SK-N-SH (cell line): ENCODE measurements around the gene DIP2A. TPM values are rescaled to one million over a fixed set of nuclear protein-coding genes. Genes with fewer than 3 reads are reported as not detected.

ENCODE experiments used
- CTCF ChIA-PET: fragments of 300-600, 350-600 bp; formaldehyde crosslinking; extraction: SDS; loops from one replicate; lab custom pipeline; 2021; lab: Yijun Ruan, JAX
- POLR2A ChIA-PET: fragments of 350-600 bp; sonication (Branson Sonifier 250); formaldehyde crosslinking; extraction: SDS; loops from one replicate; lab custom pipeline; 2020; ENCODE audit warnings: antibody characterized with exemption, inconsistent platforms; lab: Yijun Ruan, JAX
- DNase-seq: peaks from one replicate; pipeline ENCODE4 v3.0.0; 2012
- H2AFZ ChIP-seq: fragments of 200-600 bp; sonication (generic); 2 replicates; pipeline ENCODE4 v1.8.1; 2016; ENCODE audit warnings: antibody characterized with exemption, mild to moderate bottlenecking, low read depth
- H3F3A ChIP-seq: fragments of 200-600 bp; sonication (generic); replicated peaks from 2 replicates; pipeline ENCODE3; 2016; ENCODE audit warnings: antibody characterized with exemption, mild to moderate bottlenecking; ENCODE audit not compliant: insufficient read depth
- H3K27ac ChIP-seq, 2 experiments: fragments of 200-500 bp in 1 of 2; fragments of 200-600 bp in 1 of 2; sonication (Bioruptor generic) in 1 of 2; sonication (generic), shearing (Covaris generic) in 1 of 2; 2 replicates each; pipeline versions ENCODE4 v1.5.1 to v1.6.1; 2014 to 2016; ENCODE audit warnings: low read depth in 2 of 2, inconsistent platforms in 1 of 2, low read length in 1 of 2, mild to moderate bottlenecking in 1 of 2, mixed read lengths in 1 of 2
- H3K27me3 ChIP-seq: fragments of 200-600 bp; sonication (generic), shearing (Covaris generic); 2 replicates; pipeline ENCODE4 v1.6.1; 2016; ENCODE audit warnings: mixed run types; ENCODE audit not compliant: insufficient read depth
- H3K36me3 ChIP-seq, 2 experiments: fragments of 200-500 bp in 1 of 2; fragments of 200-600 bp in 1 of 2; sonication (Bioruptor generic) in 1 of 2; sonication (generic) in 1 of 2; replicated peaks in 1 of 2; 2 replicates each; pipeline versions ENCODE3 to v1.5.1; 2014 to 2016; ENCODE audit warnings: low read length in 1 of 2, mild to moderate bottlenecking in 1 of 2; ENCODE audit not compliant: insufficient read depth in 2 of 2, control insufficient read depth in 1 of 2
- H3K4me1 ChIP-seq, 2 experiments: fragments of 200-500 bp in 1 of 2; fragments of 200-600 bp in 1 of 2; sonication (Bioruptor generic) in 1 of 2; sonication (generic), shearing (Covaris generic) in 1 of 2; 2 replicates each; pipeline versions ENCODE4 v1.5.1 to v1.6.1; 2014 to 2016; ENCODE audit warnings: low read depth in 1 of 2, low read length in 1 of 2, mixed run types in 1 of 2; ENCODE audit not compliant: insufficient read depth in 2 of 2, control insufficient read depth in 1 of 2
- H3K4me2 ChIP-seq: fragments of 200-600 bp; sonication (generic), shearing (Covaris generic); 2 replicates; pipeline ENCODE4 v1.6.1; 2017; ENCODE audit warnings: mixed run types
- H3K4me3 ChIP-seq, 2 experiments: fragments of 200-500 bp in 1 of 2; fragments of 200-600 bp in 1 of 2; sonication (Bioruptor generic) in 1 of 2; sonication (generic), shearing (Covaris generic) in 1 of 2; 2 replicates each; pipeline versions ENCODE4 v1.5.1 to v1.8.1; 2014 to 2016; ENCODE audit warnings: low read depth in 2 of 2, inconsistent platforms in 1 of 2, low read length in 1 of 2, mild to moderate bottlenecking in 1 of 2, mixed read lengths in 1 of 2, moderate library complexity in 1 of 2
- H3K79me2 ChIP-seq: fragments of 200-600 bp; sonication (generic); 2 replicates; pipeline ENCODE4 v1.8.1; 2017; ENCODE audit warnings: mild to moderate bottlenecking; ENCODE audit not compliant: insufficient read depth
- H3K9ac ChIP-seq: fragments of 200-600 bp; sonication (generic); 2 replicates; pipeline ENCODE4 v1.6.1; 2017; ENCODE audit warnings: mixed run types
- H3K9me2 ChIP-seq: fragments of 200-600 bp; sonication (generic); 2 replicates; pipeline ENCODE4 v1.6.1; 2017; ENCODE audit warnings: mixed run types
- H3K9me3 ChIP-seq: fragments of 200-600 bp; sonication (generic); 2 replicates; pipeline ENCODE4 v1.6.1; 2017; ENCODE audit warnings: mixed run types, mild to moderate bottlenecking, moderate library complexity
- H4K20me1 ChIP-seq: fragments of 200-600 bp; sonication (generic); 2 replicates; pipeline ENCODE4 v1.6.1; 2017; ENCODE audit warnings: mild to moderate bottlenecking, mixed run types; ENCODE audit not compliant: insufficient read depth
- ELF1 ChIP-seq: IDR thresholded peaks from 2 replicates; pipeline ENCODE4 v1.4.0; 2012
- EP300 ChIP-seq, 2 experiments: IDR thresholded peaks; 2 replicates each; pipeline versions ENCODE4 v1.4.0 to v1.6.1; 2012; ENCODE audit warnings: borderline replicate concordance in 1 of 2, low read depth in 1 of 2, low read length in 1 of 2
- EZH2phosphoT487 ChIP-seq: fragments of 200-600 bp; sonication (generic); IDR thresholded peaks from 2 replicates; pipeline ENCODE4 v1.6.1; 2017; ENCODE audit warnings: low read depth, mixed run types, mild to moderate bottlenecking, antibody characterized with exemption, moderate library complexity, borderline replicate concordance
- FOSL2 ChIP-seq: IDR thresholded peaks from 2 replicates; pipeline ENCODE4 v1.4.0; 2012; ENCODE audit warnings: low read depth, mild to moderate bottlenecking, moderate library complexity, borderline replicate concordance
- FOXJ3 ChIP-seq: sonication (generic); formaldehyde crosslinking; IDR thresholded peaks from 2 replicates; pipeline ENCODE4 v1.5.1; 2020; ENCODE audit warnings: mild to moderate bottlenecking, missing genetic modification reagents
- GABPA ChIP-seq: IDR thresholded peaks from 2 replicates; pipeline ENCODE4 v1.4.0; 2012; ENCODE audit warnings: low read depth, mild to moderate bottlenecking
- GATA2 ChIP-seq: sonication (generic); formaldehyde crosslinking; IDR thresholded peaks from 2 replicates; pipeline ENCODE4 v1.5.0; 2020; ENCODE audit warnings: mild to moderate bottlenecking, missing genetic modification reagents
- MAX ChIP-seq: IDR thresholded peaks from 2 replicates; pipeline ENCODE4 v1.4.0; 2012; ENCODE audit warnings: low read depth
- MXI1 ChIP-seq: IDR thresholded peaks from 2 replicates; pipeline ENCODE4 v1.6.1; 2012; ENCODE audit warnings: mild to moderate bottlenecking, low read depth, low read length, improper control_type of control experiment
- NFIC ChIP-seq: IDR thresholded peaks from 2 replicates; pipeline ENCODE4 v1.4.0; 2012; ENCODE audit warnings: borderline replicate concordance
- RAD21 ChIP-seq: IDR thresholded peaks from 2 replicates; pipeline ENCODE4 v1.6.1; 2012; ENCODE audit warnings: mild to moderate bottlenecking, low read length
- RXRA ChIP-seq: IDR thresholded peaks from 2 replicates; pipeline ENCODE4 v1.4.0; 2012; ENCODE audit warnings: low read depth, mild to moderate bottlenecking, borderline replicate concordance
- SIN3A ChIP-seq: IDR thresholded peaks from 2 replicates; pipeline ENCODE4 v1.6.1; 2012; ENCODE audit warnings: low read depth, mild to moderate bottlenecking, low read length, moderate library complexity, borderline replicate concordance
- SMC3 ChIP-seq: IDR thresholded peaks from 2 replicates; pipeline ENCODE4 v1.6.1; 2012; ENCODE audit warnings: low read depth, low read length, improper control_type of control experiment
- TCF12 ChIP-seq: IDR thresholded peaks from 2 replicates; pipeline ENCODE4 v1.4.0; 2012
- YY1 ChIP-seq: IDR thresholded peaks from 2 replicates; pipeline ENCODE4 v1.4.0; 2012; ENCODE audit warnings: low read depth, mild to moderate bottlenecking
- WGBS: methylation state at CpG from one replicate; pipeline ENCODE4 v1.1.6; 2017; ENCODE audit warnings: low lambda C conversion rate; 5-methylcytosine and 5-hydroxymethylcytosine counted together
- polyA plus RNA-seq, 3 experiments: library from polyadenylated mRNA; depleted of rRNA; stranded (reverse); fragments of >200 nt; gene quantifications; 2 replicates each; pipeline ENCODE4 v1.2.3, GENCODE V29; 2012
- TF ChIP-seq, protein P1 (sequence below): IDR thresholded peaks from 2 replicates; pipeline ENCODE4 v1.4.0; 2012; ENCODE audit warnings: low read depth, borderline replicate concordance
- TF ChIP-seq, protein P2 (sequence below): IDR thresholded peaks from 2 replicates; pipeline ENCODE4 v1.4.0; 2012; ENCODE audit warnings: low read depth, borderline replicate concordance

DIP2A gene
- polyA plus RNA-seq, 1 of the 3 experiments (the other 2 are of a cell fraction) = 26.9 TPM

DNA sequence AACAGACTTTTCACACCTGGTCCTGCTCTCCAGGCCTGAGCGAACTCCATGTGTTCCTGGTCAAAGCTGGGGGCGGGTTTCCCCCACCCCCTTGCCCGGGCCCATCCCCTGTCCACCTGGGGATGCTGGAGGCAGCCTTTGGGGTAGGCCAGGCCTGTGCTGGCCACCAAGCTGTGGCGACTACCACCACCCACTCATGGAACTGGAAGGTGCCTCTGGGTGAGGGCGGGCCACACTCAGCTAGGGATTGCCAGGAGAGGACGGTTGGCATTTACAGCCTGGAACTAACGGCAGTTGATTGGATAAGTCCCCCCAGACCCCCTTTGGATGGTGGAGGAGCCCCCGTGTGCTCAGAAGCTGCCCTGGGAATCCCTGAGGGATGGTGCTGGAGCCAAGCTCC, 138.3 kb downstream of the DIP2A start:
- H2AFZ ChIP-seq = no peak overlapping the region

DNA sequence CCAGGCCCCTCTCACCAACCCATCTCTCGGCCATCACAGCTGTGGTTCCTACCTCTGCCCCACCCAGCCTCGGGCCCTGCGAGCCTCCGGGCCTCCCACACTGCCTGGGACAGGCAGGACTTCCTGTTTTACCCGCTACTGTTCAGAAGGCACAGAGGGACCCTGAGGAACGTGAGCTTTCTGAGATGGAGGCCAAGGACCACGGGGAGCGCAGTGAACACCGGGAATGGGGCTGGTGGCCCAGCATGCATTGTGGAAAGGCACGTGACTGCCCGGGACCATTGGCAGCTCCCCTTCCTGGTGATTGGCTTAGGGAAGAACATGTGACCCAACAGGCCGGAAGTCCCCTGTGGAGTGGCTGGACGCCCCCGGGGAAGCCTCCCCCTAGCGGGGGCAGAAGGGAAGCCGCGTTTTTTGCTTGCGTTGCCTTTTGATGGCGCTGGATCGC, 139.2 kb downstream of the DIP2A start:
- Histone ChIP-seq H3K9ac (no peak overlapping the region), H3K4me1 (peaks cover 7 to 21% of the 10 kb centered on the region in 2 experiments), H3K27ac (no peak overlapping the region), H3K4me3 (no peak overlapping the region), H3K79me2 (no peaks in the 10 kb centered on the region), H4K20me1 (no peaks in the 10 kb centered on the region), H3K27me3 (no peaks in the 10 kb centered on the region), H3K36me3 (no peaks in the 10 kb centered on the region), H3K9me2 (no peaks in the 10 kb centered on the region), H3K9me3 (no peaks in the 10 kb centered on the region), H3K4me2 (no peak overlapping the region)
- 91% methylated on average over 17 of the region's 20 CpGs for WGBS
- POLR2A ChIA-PET = no interaction called here
- TF ChIP-seq TCF12 (no peak), FOSL2 (no peak), SIN3A (no peak)
- TF ChIP-seq, all 33 proteins: peak for 0
- Histone ChIP-seq H3F3A (no peaks in the 10 kb centered on the region), H2AFZ (no peak overlapping the region)
- DNase-seq = no peak
- CTCF ChIA-PET = no interaction called here

More for the DNA sequence above, 138.3 kb downstream of the DIP2A start:
- Histone ChIP-seq H3K4me1 (peaks cover 7 to 18% of the 10 kb centered on the region in 2 experiments), H3K27ac (no peak overlapping the region), H3K9me2 (no peaks in the 10 kb centered on the region), H3K9me3 (no peaks in the 10 kb centered on the region), H4K20me1 (no peaks in the 10 kb centered on the region), H3K4me3 (no peak overlapping the region), H3K27me3 (no peaks in the 10 kb centered on the region), H3K4me2 (no peak overlapping the region), H3F3A (no peaks in the 10 kb centered on the region), H3K79me2 (no peaks in the 10 kb centered on the region), H3K36me3 (no peaks in the 10 kb centered on the region), H3K9ac (no peak overlapping the region)
- 60% methylated on average over 2 of the region's 8 CpGs for WGBS
- no peak for DNase-seq
- TF ChIP-seq NFIC (no peak), MXI1 (no peak), TCF12 (no peak), SIN3A (no peak), SMC3 (no peak)
- ChIA-PET POLR2A (no interaction called here), CTCF (no interaction called here)

- H2AFZ ChIP-seq = peak overlapping the region; percentile 31
- H3K36me3 ChIP-seq = no peaks in the 10 kb centered on the region
- DNase-seq = peak; percentile 66
- peak overlapping the region; percentile 6 to 58; a peak in 2 of 4 replicates for H3K27ac ChIP-seq
- no peaks in the 10 kb centered on the region for H3F3A ChIP-seq
- peak overlapping the region; percentile 13 for H3K4me2 ChIP-seq
- ChIA-PET POLR2A (no interaction called here), CTCF (no interaction called here)
- no peak overlapping the region for H3K4me3 ChIP-seq
- peaks cover 7 to 21% of the 10 kb centered on the region in 2 experiments for H3K4me1 ChIP-seq
- no peaks in the 10 kb centered on the region for H3K79me2 ChIP-seq
- peak overlapping the region; percentile 29 for H3K9ac ChIP-seq
- H3K27me3 ChIP-seq = no peaks in the 10 kb centered on the region
- no peaks in the 10 kb centered on the region for H4K20me1 ChIP-seq
- H3K9me2 ChIP-seq = no peaks in the 10 kb centered on the region
- WGBS = 77% methylated on average over 31 of the region's 38 CpGs
- no peaks in the 10 kb centered on the region for H3K9me3 ChIP-seq
- TF ChIP-seq MAX = peak; percentile 67; the same call in 1 of the 2 replicates
- no peak for TF ChIP-seq EP300 (IDR thresholded peaks at IDR 0.05; ENCODE audit: borderline replicate concordance in 1 of 2, low read depth in 1 of 2, low read length in 1 of 2)
- TF ChIP-seq FOXJ3 (CRISPR knock-in tag) = no peak
- TF ChIP-seq SMC3 = no peak
- TF ChIP-seq, protein P1, sequence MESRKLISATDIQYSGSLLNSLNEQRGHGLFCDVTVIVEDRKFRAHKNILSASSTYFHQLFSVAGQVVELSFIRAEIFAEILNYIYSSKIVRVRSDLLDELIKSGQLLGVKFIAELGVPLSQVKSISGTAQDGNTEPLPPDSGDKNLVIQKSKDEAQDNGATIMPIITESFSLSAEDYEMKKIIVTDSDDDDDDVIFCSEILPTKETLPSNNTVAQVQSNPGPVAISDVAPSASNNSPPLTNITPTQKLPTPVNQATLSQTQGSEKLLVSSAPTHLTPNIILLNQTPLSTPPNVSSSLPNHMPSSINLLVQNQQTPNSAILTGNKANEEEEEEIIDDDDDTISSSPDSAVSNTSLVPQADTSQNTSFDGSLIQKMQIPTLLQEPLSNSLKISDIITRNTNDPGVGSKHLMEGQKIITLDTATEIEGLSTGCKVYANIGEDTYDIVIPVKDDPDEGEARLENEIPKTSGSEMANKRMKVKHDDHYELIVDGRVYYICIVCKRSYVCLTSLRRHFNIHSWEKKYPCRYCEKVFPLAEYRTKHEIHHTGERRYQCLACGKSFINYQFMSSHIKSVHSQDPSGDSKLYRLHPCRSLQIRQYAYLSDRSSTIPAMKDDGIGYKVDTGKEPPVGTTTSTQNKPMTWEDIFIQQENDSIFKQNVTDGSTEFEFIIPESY = no peak
- no peak for TF ChIP-seq RXRA
- no peak for TF ChIP-seq ELF1
- no peak for TF ChIP-seq EZH2phosphoT487
- TF ChIP-seq GATA2 (CRISPR knock-in tag) = no peak
- no peak for TF ChIP-seq YY1
- no peak for TF ChIP-seq NFIC
- TF ChIP-seq, protein P2, sequence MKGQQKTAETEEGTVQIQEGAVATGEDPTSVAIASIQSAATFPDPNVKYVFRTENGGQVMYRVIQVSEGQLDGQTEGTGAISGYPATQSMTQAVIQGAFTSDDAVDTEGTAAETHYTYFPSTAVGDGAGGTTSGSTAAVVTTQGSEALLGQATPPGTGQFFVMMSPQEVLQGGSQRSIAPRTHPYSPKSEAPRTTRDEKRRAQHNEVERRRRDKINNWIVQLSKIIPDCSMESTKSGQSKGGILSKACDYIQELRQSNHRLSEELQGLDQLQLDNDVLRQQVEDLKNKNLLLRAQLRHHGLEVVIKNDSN = peak; percentile 66; the same call in 1 of the 2 replicates
- TF ChIP-seq RAD21 = no peak
- TF ChIP-seq GABPA = no peak
These were observed 140.2 kb downstream of the DIP2A start for GRCh38 chr21:46598581-46599572.
